GM12801 (cell line): ENCODE results near the gene DSE.

ENCODE experiments used
- CTCF ChIP-seq: IDR thresholded peaks from one replicate; pipeline ENCODE4 v1.5.1; 2011; ENCODE audit warnings: control low read depth; ENCODE audit not compliant: insufficient read length; ENCODE audit errors: extremely low read depth

DSE gene

GRCh38 chr6:116459927-116460326 lies 89.2 kb downstream of the DSE start:
- TF ChIP-seq CTCF, result no peak

- no peak for TF ChIP-seq CTCF
Observed at GRCh38 chr6:116461331-116461931, 90.7 kb downstream of the DSE start, which contains the start of gene CALHM6. TSS of gene CALHM6 (plus strand) at chr6:116461375. CDS start at chr6:116461930, 555 bp downstream.

- TF ChIP-seq CTCF, result no peak
Observed at GRCh38 chr6:116461932-116462885, 91.5 kb downstream of the DSE start.

GRCh38 chr6:116463301-116463700 lies 92.6 kb downstream of the DSE start:
- TF ChIP-seq CTCF, result no peak

GRCh38 chr6:116465246-116465645 lies 94.5 kb downstream of the DSE start:
- no peak for TF ChIP-seq CTCF

GRCh38 chr6:116467096-116467495 lies 96.3 kb downstream of the DSE start:
- no peak for TF ChIP-seq CTCF

- TF ChIP-seq CTCF, result no peak
Observed at GRCh38 chr6:116467514-116467913, 96.8 kb downstream of the DSE start.
